A549 (cell line): ENCODE results near the gene LOXL3. TPM values are rescaled to one million over a fixed set of nuclear protein-coding genes. Genes with fewer than 3 reads are reported as not detected.

Experiments
- ATAC-seq, 2 experiments: fragments of 200-7000 bp in 1 of 2; fragments of >200 bp in 1 of 2; cut with Nextera tagmentation in 1 of 2; cut with Tn5 transposase in 1 of 2; 3 replicates each; pipeline versions ENCODE4 v1.8.0 to v1.9.1; 2018 to 2020; ENCODE audit warnings: mild to moderate bottlenecking in 1 of 2, moderate library complexity in 1 of 2
- CTCF ChIA-PET: fragments of 300-600 bp; sonication (Branson Sonifier 250); formaldehyde crosslinking; extraction: SDS; loops from one replicate; lab custom pipeline; 2021; ENCODE audit warnings: antibody characterized with exemption, inconsistent platforms; lab: Yijun Ruan, JAX
- POLR2A ChIA-PET: fragments of 350-600 bp; formaldehyde crosslinking; extraction: SDS; loops from one replicate; lab custom pipeline; 2021; ENCODE audit warnings: antibody characterized with exemption, inconsistent platforms; lab: Yijun Ruan, JAX
- DNase-seq, 2 experiments: peaks; one replicate each; pipeline versions ENCODE4 v3.0.0 to v3.0.0-alpha.2; 2011 to 2016; ENCODE audit warnings: low read depth in 1 of 2, low spot score in 1 of 2
- FAIRE-seq: peaks from 2 replicates; lab custom pipeline; 2011; peaks lifted over from hg19 to GRCh38; lab: Jason Lieb, UNC
- H3K27ac ChIP-seq, 2 experiments: fragments of >200 bp; sonication (Bioruptor Twin); formaldehyde crosslinking; 3 replicates each; pipeline ENCODE4 v1.5.1; 2016 to 2017
- H3K4me1 ChIP-seq: fragments of >200 bp; sonication (Bioruptor Twin); formaldehyde crosslinking; 3 replicates; pipeline ENCODE4 v1.6.1; 2016
- H3K4me2 ChIP-seq: fragments of >200 bp; sonication (Bioruptor Twin); formaldehyde crosslinking; 3 replicates; pipeline ENCODE4 v1.6.1; 2016
- H3K4me3 ChIP-seq: fragments of >200 bp; sonication (Bioruptor Twin); formaldehyde crosslinking; 3 replicates; pipeline ENCODE4 v1.5.1; 2016
- H3K9me3 ChIP-seq: fragments of >200 bp; sonication (Bioruptor Twin); formaldehyde crosslinking; 3 replicates; pipeline ENCODE4 v1.6.1; 2016
- CEBPB ChIP-seq, 2 experiments: fragments of >200 bp in 1 of 2; sonication (Bioruptor Twin) in 1 of 2; formaldehyde crosslinking in 1 of 2; IDR thresholded peaks; 2 replicates each; pipeline ENCODE4 v1.6.1; 2012 to 2016
- CTCF ChIP-seq: fragments of >200 bp; sonication (Bioruptor Twin); formaldehyde crosslinking; IDR thresholded peaks from 3 replicates; pipeline ENCODE4 v1.5.1; 2016
- EHF ChIP-seq: fragments of 250-450 bp; sonication (Bioruptor Pico); IDR thresholded peaks from 2 replicates; pipeline ENCODE4 v1.5.0; 2020; ENCODE audit warnings: mild to moderate bottlenecking
- EP300 ChIP-seq, 2 experiments: fragments of >200 bp; sonication (Bioruptor Twin); formaldehyde crosslinking; IDR thresholded peaks; 2 replicates in 1 of 2; 3 replicates in 1 of 2; pipeline ENCODE4 v1.6.1; 2016 to 2017
- ESRRA ChIP-seq: fragments of 150-350 bp; IDR thresholded peaks from 2 replicates; pipeline ENCODE4 v1.6.1; 2014; ENCODE audit warnings: mild to moderate bottlenecking, low read length, borderline replicate concordance
- FOSB ChIP-seq: fragments of 250-450 bp; sonication (Bioruptor Pico); IDR thresholded peaks from 2 replicates; pipeline ENCODE4 v1.5.0; 2020; ENCODE audit warnings: mild to moderate bottlenecking, moderate library complexity
- GATA3 ChIP-seq: IDR thresholded peaks from 2 replicates; pipeline ENCODE4 v1.6.1; 2012; ENCODE audit warnings: borderline replicate concordance
- HEYL ChIP-seq: fragments of 250-450 bp; sonication (Bioruptor Pico); IDR thresholded peaks from 2 replicates; pipeline ENCODE4 v1.8.0; 2021; ENCODE audit warnings: mild to moderate bottlenecking, moderate library complexity
- JUN ChIP-seq, 2 experiments: fragments of >200 bp; sonication (Bioruptor Twin); formaldehyde crosslinking; IDR thresholded peaks; 2 replicates in 1 of 2; 3 replicates in 1 of 2; pipeline ENCODE4 v1.6.1; 2016 to 2017
- KDM1A ChIP-seq: fragments of 200-600 bp; sonication (generic); IDR thresholded peaks from 2 replicates; pipeline ENCODE4 v1.6.1; 2016; ENCODE audit warnings: low read depth, mild to moderate bottlenecking
- MAZ ChIP-seq: fragments of 150-350 bp; IDR thresholded peaks from 2 replicates; pipeline ENCODE4 v1.6.1; 2014; ENCODE audit warnings: antibody characterized with exemption, low read depth, low read length, borderline replicate concordance
- POLR2A ChIP-seq: IDR thresholded peaks from 2 replicates; pipeline ENCODE4 v1.6.1; 2012; ENCODE audit warnings: mild to moderate bottlenecking, low read length
- RAD21 ChIP-seq, 2 experiments: fragments of >200 bp in 1 of 2; sonication (Bioruptor Twin) in 1 of 2; formaldehyde crosslinking in 1 of 2; IDR thresholded peaks in 1 of 2; conservative IDR thresholded peaks in 1 of 2; 2 replicates in 1 of 2; 3 replicates in 1 of 2; pipeline ENCODE4 v1.6.1; 2012 to 2018; ENCODE audit warnings: inconsistent platforms in 1 of 2
- RARB ChIP-seq: fragments of 250-450 bp; sonication (Bioruptor Pico); IDR thresholded peaks from 2 replicates; pipeline ENCODE4 v1.8.0; 2021; ENCODE audit warnings: mild to moderate bottlenecking, moderate library complexity
- RCOR1 ChIP-seq: fragments of 150-350 bp; IDR thresholded peaks from 2 replicates; pipeline ENCODE4 v1.6.1; 2014; ENCODE audit warnings: antibody characterized with exemption, low read length, low read depth
- REST ChIP-seq: fragments of 200-600 bp; sonication (generic); IDR thresholded peaks from 2 replicates; pipeline ENCODE4 v1.6.1; 2016; ENCODE audit warnings: antibody characterized with exemption, mild to moderate bottlenecking, moderate library complexity
- RFX5 ChIP-seq: fragments of 450-650 bp; IDR thresholded peaks from 2 replicates; pipeline ENCODE4 v1.7.1; 2014; ENCODE audit warnings: antibody characterized with exemption, mild to moderate bottlenecking, moderate library complexity
- RNF2 ChIP-seq: fragments of 200-600 bp; sonication (generic); IDR thresholded peaks from 2 replicates; pipeline ENCODE4 v1.6.1; 2016; ENCODE audit warnings: low read depth, mild to moderate bottlenecking, antibody characterized with exemption, moderate library complexity, borderline replicate concordance
- SMC3 ChIP-seq: fragments of >200 bp; sonication (Bioruptor Twin); formaldehyde crosslinking; IDR thresholded peaks from 3 replicates; pipeline ENCODE4 v1.6.1; 2018; ENCODE audit warnings: inconsistent platforms
- ZFP36 ChIP-seq: fragments of 450-650 bp; IDR thresholded peaks from 2 replicates; pipeline ENCODE4 v1.6.1; 2014; ENCODE audit warnings: borderline replicate concordance; ENCODE audit not compliant: partially characterized antibody
- WGBS: methylation state at CpG from one replicate; pipeline ENCODE4 v1.1.6; 2017; ENCODE audit errors: missing lambda C conversion rate; 5-methylcytosine and 5-hydroxymethylcytosine counted together
- polyA plus RNA-seq, 4 experiments: library from polyadenylated mRNA; depleted of rRNA in 3 of 4; stranded (reverse); fragments of >200 nt; fragmentation: RNase III in 1 of 4; extraction: RNeasy Plus Mini Kit Qiagen cat#74134 plus additional on column Dnase treatment in 1 of 4; gene quantifications; 2 replicates in 3 of 4; 3 replicates in 1 of 4; pipeline ENCODE4 v1.2.3, GENCODE V29; 2011 to 2017
- TF ChIP-seq, protein P1 (sequence below): fragments of 250-450 bp; sonication (Bioruptor Pico); IDR thresholded peaks from 2 replicates; pipeline ENCODE4 v1.5.0; 2020; ENCODE audit warnings: low read depth, mild to moderate bottlenecking, moderate library complexity

Gene LOXL3
- polyA plus RNA-seq, 2 of the 4 experiments (the other 2 are of a cell fraction): 0.27 to 0.30 TPM

DNA sequence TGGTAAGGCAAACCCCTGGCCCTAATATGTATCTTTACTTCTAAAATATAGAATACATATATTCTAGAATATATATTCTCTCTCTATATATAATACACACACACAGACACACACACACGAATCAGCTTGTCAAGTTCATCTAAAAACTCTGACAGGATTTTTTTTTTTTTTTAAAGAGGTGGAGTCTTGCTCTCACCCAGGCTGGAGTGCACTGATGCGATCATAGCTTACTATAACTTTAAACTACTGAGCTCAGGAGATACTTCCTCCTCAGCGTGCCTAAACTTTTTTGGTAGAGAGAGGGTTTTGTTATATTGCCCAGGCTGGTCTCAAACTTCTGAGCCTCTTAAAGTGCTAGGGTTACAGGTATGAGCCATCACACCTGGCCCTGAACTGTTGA lies 45.9 kb upstream of the LOXL3 start:
- no peak for TF ChIP-seq ZFP36
- no peak for TF ChIP-seq KDM1A
- no peak for TF ChIP-seq GATA3
- no peak for TF ChIP-seq JUN (IDR thresholded peaks at IDR 0.05)

GRCh38 chr2:74597410-74597809 lies 43.7 kb upstream of the LOXL3 start:
- CTCF ChIA-PET: interaction anchor here (7.8 kb wide), 1 partner anchor 10 kb away, joined by 73 read pairs; no protein-coding TSS in a partner anchor
- TF ChIP-seq ESRRA (no peak), JUN (IDR thresholded peaks at IDR 0.05) (no peak), EHF (CRISPR knock-in tag) (no peak), FOSB (no peak), RAD21 (conservative IDR thresholded peaks at IDR 0.05 in 1 of 2, IDR thresholded peaks at IDR 0.05 in 1 of 2) (no peak), REST (no peak), MAZ (no peak), HEYL (CRISPR knock-in tag) (no peak), CEBPB (IDR thresholded peaks at IDR 0.05) (no peak), RNF2 (no peak), RARB (no peak), RCOR1 (no peak), ZFP36 (no peak), EP300 (IDR thresholded peaks at IDR 0.05) (no peak), SMC3 (no peak), RFX5 (no peak), POLR2A (no peak), CTCF (no peak)
- TF ChIP-seq, protein P1, sequence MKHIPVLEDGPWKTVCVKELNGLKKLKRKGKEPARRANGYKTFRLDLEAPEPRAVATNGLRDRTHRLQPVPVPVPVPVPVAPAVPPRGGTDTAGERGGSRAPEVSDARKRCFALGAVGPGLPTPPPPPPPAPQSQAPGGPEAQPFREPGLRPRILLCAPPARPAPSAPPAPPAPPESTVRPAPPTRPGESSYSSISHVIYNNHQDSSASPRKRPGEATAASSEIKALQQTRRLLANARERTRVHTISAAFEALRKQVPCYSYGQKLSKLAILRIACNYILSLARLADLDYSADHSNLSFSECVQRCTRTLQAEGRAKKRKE (CRISPR knock-in tag): no peak
- Histone ChIP-seq H3K9me3 (no peaks in the 10 kb centered on the region), H3K27ac (no peak overlapping the region), H3K4me1 (no peaks in the 10 kb centered on the region), H3K4me2 (no peak overlapping the region), H3K4me3 (no peak overlapping the region)
- POLR2A ChIA-PET: no interaction called here
- no peak for FAIRE-seq
- no peak for ATAC-seq
- no peak for DNase-seq
- WGBS: 66% methylated on average over 1 of the region's 1 CpG

More for the DNA sequence above, 45.9 kb upstream of the LOXL3 start:
- no peak for ATAC-seq
- ChIA-PET POLR2A (no interaction called here), CTCF (interaction anchor here (7.8 kb wide), 1 partner anchor 12 kb away, joined by 73 read pairs; no protein-coding TSS in a partner anchor)
- Histone ChIP-seq H3K9me3 (no peaks in the 10 kb centered on the region), H3K4me1 (no peaks in the 10 kb centered on the region), H3K27ac (no peak overlapping the region), H3K4me2 (no peak overlapping the region), H3K4me3 (no peak overlapping the region)
- no peak for DNase-seq
- no peak for FAIRE-seq
- 29% methylated on average over 3 of the region's 3 CpGs for WGBS
